ENCODE results near the gene ESYT2. TPM values are rescaled to one million over a fixed set of nuclear protein-coding genes. Genes with fewer than 3 reads are reported as not detected.
A peak's percentile ranks its signal among the peaks of the same experiment; 100 is the strongest.

Gene ESYT2
- polyA plus RNA-seq, 4 donors: 10.0 to 37.9 (median 21.2) TPM

DNA sequence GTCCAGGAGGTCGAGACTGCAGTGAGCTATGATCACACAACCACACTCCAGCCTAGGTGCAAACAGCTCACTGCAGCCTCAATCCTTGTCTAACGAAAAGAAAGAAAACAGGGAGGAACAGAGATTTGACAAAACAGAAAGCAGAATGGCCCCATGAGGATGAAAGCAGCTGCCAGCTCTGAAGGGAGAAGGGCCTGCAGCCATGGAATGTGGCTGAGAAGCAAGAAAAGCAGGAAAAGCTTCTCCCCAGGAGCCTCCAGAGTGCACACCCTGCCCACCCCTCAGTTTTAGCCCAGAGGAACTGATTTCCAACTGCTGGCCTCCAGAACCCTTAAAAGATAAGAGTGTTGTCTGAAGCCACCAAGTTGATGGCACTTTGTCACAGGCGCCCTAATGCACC lies 13.0 kb downstream of the ESYT2 start:
- Histone ChIP-seq H3K36me3 (ENCODE audit: control insufficient read depth in 3 of 3, insufficient read depth in 2 of 3, low read depth in 1 of 3, low read length in 3 of 3) (peaks cover 0 to 6% (median 0%) of the 10 kb centered on the region in 3 donors), H3K27ac (ENCODE audit: low read depth in 1 of 3, low read length in 2 of 3) (peak overlapping the region in 1 of 3 donors; percentile 57), H3K4me3 (ENCODE audit: low read depth in 1 of 3, low read length in 3 of 3) (no peak overlapping the region), H3K9me3 (ENCODE audit: control insufficient read depth in 2 of 2, insufficient read depth in 1 of 2, low read depth in 1 of 2, low read length in 1 of 2) (no peaks in the 10 kb centered on the region), H3K4me1 (ENCODE audit: control insufficient read depth in 3 of 3, insufficient read depth in 2 of 3, low read depth in 1 of 3, low read length in 2 of 3) (peaks cover 5 to 30% (median 13%) of the 10 kb centered on the region in 3 donors), H3K27me3 (ENCODE audit: control insufficient read depth in 3 of 3, insufficient read depth in 3 of 3, low read length in 3 of 3) (no peaks in the 10 kb centered on the region)
- WGBS, 3 donors: 66 to 73% (median 68%) methylated on average over 3 of the region's 3 CpGs
- no peak for FAIRE-seq
- no peak for DNase-seq

DNA sequence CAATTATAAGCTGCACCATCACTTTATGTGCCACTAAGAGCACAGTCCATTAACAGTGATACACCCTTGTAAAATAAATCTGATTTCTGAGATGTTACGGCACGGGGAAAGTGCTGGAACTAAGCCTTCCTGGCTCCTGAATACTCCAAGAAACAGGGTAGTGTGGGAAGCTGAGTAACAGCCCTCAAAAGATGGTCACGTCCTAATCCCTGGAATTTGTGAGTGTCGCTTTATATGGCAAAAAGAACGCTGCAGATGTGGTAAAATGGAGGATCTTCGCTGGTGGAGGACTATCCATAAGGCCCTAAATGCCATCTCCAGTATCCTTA lies 13.5 kb downstream of the ESYT2 start:
- Histone ChIP-seq H3K27me3 (ENCODE audit: control insufficient read depth in 3 of 3, insufficient read depth in 3 of 3, low read length in 3 of 3) (no peaks in the 10 kb centered on the region), H3K36me3 (ENCODE audit: control insufficient read depth in 3 of 3, insufficient read depth in 2 of 3, low read depth in 1 of 3, low read length in 3 of 3) (peaks cover 0 to 6% (median 0%) of the 10 kb centered on the region in 3 donors), H3K4me3 (ENCODE audit: low read depth in 1 of 3, low read length in 3 of 3) (no peak overlapping the region), H3K9me3 (ENCODE audit: control insufficient read depth in 2 of 2, insufficient read depth in 1 of 2, low read depth in 1 of 2, low read length in 1 of 2) (no peaks in the 10 kb centered on the region), H3K4me1 (ENCODE audit: control insufficient read depth in 3 of 3, insufficient read depth in 2 of 3, low read depth in 1 of 3, low read length in 2 of 3) (peaks cover 5 to 28% (median 10%) of the 10 kb centered on the region in 3 donors), H3K27ac (ENCODE audit: low read depth in 1 of 3, low read length in 2 of 3) (peak overlapping the region in 1 of 3 donors; percentile 57)
- DNase-seq (no peak), FAIRE-seq (no peak)
- 91 to 95% (median 93%) methylated on average over 6 of the region's 6 CpGs for WGBS, 3 donors

DNA sequence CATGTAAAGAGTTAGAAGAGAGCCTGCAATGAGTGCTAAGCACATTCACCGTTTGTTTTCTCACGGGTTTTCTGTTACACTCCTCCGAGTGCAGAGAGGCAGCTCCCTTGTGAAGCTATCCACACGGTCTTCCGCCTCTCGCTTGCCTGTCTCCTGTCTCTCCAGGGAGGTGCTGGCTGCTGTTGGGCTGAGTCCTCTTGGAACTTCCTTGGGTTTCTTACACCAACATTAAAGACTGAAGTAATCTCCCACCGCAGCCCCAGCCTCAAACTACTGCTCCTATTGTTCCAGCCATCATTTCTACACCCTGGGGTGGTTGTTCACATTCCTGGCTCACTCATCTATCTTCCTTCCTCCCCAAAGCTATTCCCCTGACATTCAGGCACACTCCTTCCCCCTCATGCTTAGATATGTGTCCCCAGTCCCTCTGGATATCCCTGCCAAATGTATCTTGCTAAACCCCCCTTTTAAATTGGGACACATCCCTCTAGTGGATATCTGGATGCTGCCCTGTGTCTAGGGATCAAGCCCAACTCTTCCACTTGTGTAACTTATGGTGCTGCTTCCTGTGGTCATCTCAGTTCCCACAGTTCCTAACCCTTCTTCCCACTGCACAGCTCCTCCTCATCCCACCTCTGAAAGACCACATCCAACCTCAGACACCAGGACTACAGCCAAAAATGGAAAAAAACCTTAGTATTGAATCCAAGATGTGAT lies 14.1 kb downstream of the ESYT2 start:
- Histone ChIP-seq H3K36me3 (ENCODE audit: control insufficient read depth in 3 of 3, insufficient read depth in 2 of 3, low read depth in 1 of 3, low read length in 3 of 3) (peaks cover 0 to 8% (median 0%) of the 10 kb centered on the region in 3 donors), H3K27me3 (ENCODE audit: control insufficient read depth in 3 of 3, insufficient read depth in 3 of 3, low read length in 3 of 3) (no peaks in the 10 kb centered on the region), H3K4me1 (ENCODE audit: control insufficient read depth in 3 of 3, insufficient read depth in 2 of 3, low read depth in 1 of 3, low read length in 2 of 3) (peaks cover 2 to 28% (median 7%) of the 10 kb centered on the region in 3 donors), H3K9me3 (ENCODE audit: control insufficient read depth in 2 of 2, insufficient read depth in 1 of 2, low read depth in 1 of 2, low read length in 1 of 2) (no peaks in the 10 kb centered on the region), H3K27ac (ENCODE audit: low read depth in 1 of 3, low read length in 2 of 3) (peak overlapping the region; percentile 9 to 57 (median 40)), H3K4me3 (ENCODE audit: low read depth in 1 of 3, low read length in 3 of 3) (no peak overlapping the region)
- FAIRE-seq (no peak), DNase-seq (no peak)
- WGBS, 3 donors: 51 to 88% (median 61%) methylated on average over 7 of the region's 7 CpGs

DNA sequence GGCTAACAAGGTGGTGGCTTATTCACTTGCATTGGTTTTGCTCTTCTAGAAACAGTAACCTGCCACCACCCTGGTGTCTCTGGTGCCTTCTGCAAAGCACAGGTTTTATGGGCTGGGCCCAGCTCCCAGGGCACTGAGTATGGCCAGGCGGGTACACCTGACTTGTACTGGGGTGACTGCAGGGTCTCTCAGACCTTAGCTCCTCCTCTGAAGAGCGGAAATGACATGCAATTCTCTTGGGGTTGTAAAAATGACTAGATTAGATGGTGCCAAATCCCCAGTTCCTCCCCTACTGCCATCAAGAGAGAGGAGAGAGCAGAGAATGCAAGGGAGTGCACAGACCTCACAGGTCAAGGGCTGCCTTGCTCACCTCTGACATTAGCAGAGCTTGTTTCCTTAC lies 14.7 kb downstream of the ESYT2 start:
- no peaks in the 10 kb centered on the region for H3K9me3 ChIP-seq (ENCODE audit: control insufficient read depth in 2 of 2, insufficient read depth in 1 of 2, low read depth in 1 of 2, low read length in 1 of 2)
- FAIRE-seq (no peak), DNase-seq (peak; percentile 42 to 43)
- no peak overlapping the region for H3K4me3 ChIP-seq (ENCODE audit: low read depth in 1 of 3, low read length in 3 of 3)
- WGBS, 3 donors: 54 to 97% (median 84%) methylated on average over 2 of the region's 2 CpGs
- H3K36me3 ChIP-seq (ENCODE audit: control insufficient read depth in 3 of 3, insufficient read depth in 2 of 3, low read depth in 1 of 3, low read length in 3 of 3): peaks cover 0 to 8% (median 0%) of the 10 kb centered on the region in 3 donors
- H3K27ac ChIP-seq (ENCODE audit: low read depth in 1 of 3, low read length in 2 of 3): peak overlapping the region; percentile 9 to 57 (median 40)
- peaks cover 2 to 28% (median 7%) of the 10 kb centered on the region in 3 donors for H3K4me1 ChIP-seq (ENCODE audit: control insufficient read depth in 3 of 3, insufficient read depth in 2 of 3, low read depth in 1 of 3, low read length in 2 of 3)
- H3K27me3 ChIP-seq (ENCODE audit: control insufficient read depth in 3 of 3, insufficient read depth in 3 of 3, low read length in 3 of 3): no peaks in the 10 kb centered on the region

DNA sequence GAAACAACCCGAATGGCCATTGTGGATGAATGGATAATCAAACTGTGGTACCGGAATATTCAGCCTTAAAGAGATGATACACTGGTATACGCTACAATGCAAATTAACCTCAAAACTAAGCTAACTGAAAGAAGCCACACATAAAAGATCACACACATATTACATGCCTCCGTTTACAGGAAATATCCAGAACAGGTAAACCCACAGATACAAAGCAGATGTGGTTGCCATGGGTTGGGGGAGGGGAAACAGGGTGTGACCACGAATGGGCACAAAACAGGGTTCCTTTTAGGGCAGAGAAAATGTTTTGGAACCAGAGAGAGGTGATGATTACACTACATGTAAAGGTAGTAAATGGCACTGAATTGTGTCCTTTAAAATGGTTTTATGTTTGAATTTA lies 16.6 kb downstream of the ESYT2 start:
- Histone ChIP-seq H3K4me1 (ENCODE audit: control insufficient read depth in 3 of 3, insufficient read depth in 2 of 3, low read depth in 1 of 3, low read length in 2 of 3) (peaks cover 2 to 15% (median 7%) of the 10 kb centered on the region in 3 donors), H3K27ac (ENCODE audit: low read depth in 1 of 3, low read length in 2 of 3) (peak overlapping the region in 1 of 3 donors; percentile 32), H3K27me3 (ENCODE audit: control insufficient read depth in 3 of 3, insufficient read depth in 3 of 3, low read length in 3 of 3) (no peaks in the 10 kb centered on the region), H3K4me3 (ENCODE audit: low read depth in 1 of 3, low read length in 3 of 3) (no peak overlapping the region), H3K36me3 (ENCODE audit: control insufficient read depth in 3 of 3, insufficient read depth in 2 of 3, low read depth in 1 of 3, low read length in 3 of 3) (peaks cover 0 to 20% (median under 1%) of the 10 kb centered on the region in 3 donors), H3K9me3 (ENCODE audit: control insufficient read depth in 2 of 2, insufficient read depth in 1 of 2, low read depth in 1 of 2, low read length in 1 of 2) (no peaks in the 10 kb centered on the region)
- FAIRE-seq (no peak), DNase-seq (peak in 1 of 2 donors; percentile 50)
- 77 to 83% (median 80%) methylated on average over 5 of the region's 5 CpGs for WGBS, 3 donors

DNA sequence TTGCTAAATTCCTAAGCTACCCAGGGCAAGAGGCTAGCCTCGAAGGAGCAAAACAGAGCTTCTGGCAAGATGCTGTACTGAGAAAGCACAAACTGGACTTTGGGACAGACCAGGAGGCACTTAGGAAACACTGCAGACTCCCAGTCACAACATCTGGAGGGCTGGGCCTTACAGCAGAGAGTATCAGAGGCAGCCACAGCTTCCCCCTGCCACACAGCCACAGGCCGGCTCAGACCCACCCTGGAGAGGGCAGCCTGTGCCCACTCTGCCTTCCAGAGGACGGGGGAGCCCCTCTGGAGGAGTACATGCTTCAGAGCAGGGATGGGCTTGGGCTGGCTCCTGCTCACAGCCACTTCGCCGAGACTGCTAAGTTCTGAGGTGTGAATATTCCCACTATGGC lies 17.4 kb downstream of the ESYT2 start:
- H3K4me1 ChIP-seq (ENCODE audit: control insufficient read depth in 3 of 3, insufficient read depth in 2 of 3, low read depth in 1 of 3, low read length in 2 of 3): peaks cover 0 to 15% (median 4%) of the 10 kb centered on the region in 3 donors
- peak overlapping the region in 2 of 3 donors; percentile 38 to 76 for H3K27ac ChIP-seq (ENCODE audit: low read depth in 1 of 3, low read length in 2 of 3)
- DNase-seq (peak in 1 of 2 donors; percentile 29), FAIRE-seq (no peak)
- H3K9me3 ChIP-seq (ENCODE audit: control insufficient read depth in 2 of 2, insufficient read depth in 1 of 2, low read depth in 1 of 2, low read length in 1 of 2): no peaks in the 10 kb centered on the region
- WGBS, 3 donors: 71 to 86% (median 73%) methylated on average over 5 of the region's 5 CpGs
- H3K4me3 ChIP-seq (ENCODE audit: low read depth in 1 of 3, low read length in 3 of 3): no peak overlapping the region
- peaks cover 0 to 20% (median 2%) of the 10 kb centered on the region in 3 donors for H3K36me3 ChIP-seq (ENCODE audit: control insufficient read depth in 3 of 3, insufficient read depth in 2 of 3, low read depth in 1 of 3, low read length in 3 of 3)
- H3K27me3 ChIP-seq (ENCODE audit: control insufficient read depth in 3 of 3, insufficient read depth in 3 of 3, low read length in 3 of 3): no peaks in the 10 kb centered on the region

DNA sequence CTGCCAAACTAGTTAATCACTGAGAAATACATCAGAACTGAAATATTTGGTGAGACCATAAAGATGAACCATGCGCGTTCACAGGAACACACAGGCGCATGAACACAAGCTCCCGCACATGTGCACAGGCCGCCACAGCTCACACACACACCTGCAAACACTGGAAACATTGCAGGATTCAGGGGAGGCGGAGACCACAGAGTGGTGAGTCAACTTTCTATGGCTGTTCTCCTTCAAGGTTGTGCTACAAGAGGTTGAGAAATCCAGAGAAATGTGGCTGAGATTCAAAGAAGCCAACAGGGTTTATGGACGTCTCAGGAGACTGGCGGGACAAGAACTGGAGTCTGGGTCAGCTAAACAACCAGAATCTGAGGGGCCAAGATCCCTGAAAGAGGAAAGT lies 17.8 kb downstream of the ESYT2 start:
- Histone ChIP-seq H3K27me3 (ENCODE audit: control insufficient read depth in 3 of 3, insufficient read depth in 3 of 3, low read length in 3 of 3) (no peaks in the 10 kb centered on the region), H3K36me3 (ENCODE audit: control insufficient read depth in 3 of 3, insufficient read depth in 2 of 3, low read depth in 1 of 3, low read length in 3 of 3) (peaks cover 0 to 20% (median 2%) of the 10 kb centered on the region in 3 donors), H3K4me1 (ENCODE audit: control insufficient read depth in 3 of 3, insufficient read depth in 2 of 3, low read depth in 1 of 3, low read length in 2 of 3) (peaks cover 0 to 15% (median 3%) of the 10 kb centered on the region in 3 donors), H3K4me3 (ENCODE audit: low read depth in 1 of 3, low read length in 3 of 3) (no peak overlapping the region), H3K27ac (ENCODE audit: low read depth in 1 of 3, low read length in 2 of 3) (peak overlapping the region in 2 of 3 donors; percentile 38 to 76), H3K9me3 (ENCODE audit: control insufficient read depth in 2 of 2, insufficient read depth in 1 of 2, low read depth in 1 of 2, low read length in 1 of 2) (no peaks in the 10 kb centered on the region)
- WGBS, 3 donors: 84 to 87% (median 84%) methylated on average over 8 of the region's 8 CpGs
- FAIRE-seq (no peak), DNase-seq (peak in 1 of 2 donors; percentile 19)

DNA sequence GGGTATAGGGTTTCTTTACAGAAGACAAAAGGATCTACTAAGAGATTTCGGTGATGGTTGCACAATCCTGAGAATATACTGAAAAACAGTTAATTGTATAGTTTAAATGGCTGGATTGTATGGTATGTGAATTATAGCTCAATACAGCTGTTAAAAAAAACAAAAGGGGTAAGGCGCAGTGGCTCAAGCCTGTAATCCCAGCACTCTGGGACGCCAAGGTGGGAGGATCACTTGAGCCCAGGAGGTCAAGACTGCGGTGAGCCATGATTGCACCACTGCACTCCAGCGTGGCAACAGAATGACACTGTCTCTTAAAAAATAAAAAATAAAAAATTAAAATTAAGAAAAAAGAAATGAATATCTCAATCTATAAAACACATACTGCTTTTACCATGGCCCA lies 18.5 kb downstream of the ESYT2 start:
- Histone ChIP-seq H3K4me1 (ENCODE audit: control insufficient read depth in 3 of 3, insufficient read depth in 2 of 3, low read depth in 1 of 3, low read length in 2 of 3) (peaks cover 0 to 13% (median 0%) of the 10 kb centered on the region in 3 donors), H3K9me3 (ENCODE audit: control insufficient read depth in 2 of 2, insufficient read depth in 1 of 2, low read depth in 1 of 2, low read length in 1 of 2) (no peaks in the 10 kb centered on the region), H3K27me3 (ENCODE audit: control insufficient read depth in 3 of 3, insufficient read depth in 3 of 3, low read length in 3 of 3) (no peaks in the 10 kb centered on the region), H3K4me3 (ENCODE audit: low read depth in 1 of 3, low read length in 3 of 3) (no peak overlapping the region), H3K36me3 (ENCODE audit: control insufficient read depth in 3 of 3, insufficient read depth in 2 of 3, low read depth in 1 of 3, low read length in 3 of 3) (peaks cover 0 to 22% (median 2%) of the 10 kb centered on the region in 3 donors), H3K27ac (ENCODE audit: low read depth in 1 of 3, low read length in 2 of 3) (no peak overlapping the region)
- no peak for DNase-seq
- 92 to 96% (median 93%) methylated on average over 5 of the region's 5 CpGs for WGBS, 3 donors
- FAIRE-seq: no peak

All from small intestine (tissue), 7 donors.